ENCODE data around the gene ATP6V0C. TPM values are rescaled to one million over a fixed set of nuclear protein-coding genes. Genes with fewer than 3 reads are reported as not detected.

The ATP6V0C gene
- polyA plus RNA-seq, 1 donor from 2014 or later = 100 TPM

- no peak for TF ChIP-seq TAF1 (IDR thresholded peaks at IDR 0.05; ENCODE audit: low read depth)
- TF ChIP-seq REST (IDR thresholded peaks at IDR 0.05; ENCODE audit: borderline replicate concordance) = no peak
- TF ChIP-seq EP300 (conservative IDR thresholded peaks at IDR 0.05; ENCODE audit: poor library complexity, severe bottlenecking) = no peak
- TF ChIP-seq RAD21 (conservative IDR thresholded peaks at IDR 0.05) = no peak
- TF ChIP-seq POLR2AphosphoS5 (IDR thresholded peaks at IDR 0.05) = no peak
- no peak for TF ChIP-seq EZH2 (IDR thresholded peaks at IDR 0.05; ENCODE audit: borderline replicate concordance, insufficient read depth, low read length, poor library complexity, severe bottlenecking)
- TF ChIP-seq MXI1 (conservative IDR thresholded peaks at IDR 0.05; ENCODE audit: poor library complexity, severe bottlenecking) = no peak
- no peak for TF ChIP-seq SMC3 (conservative IDR thresholded peaks at IDR 0.05; ENCODE audit: poor library complexity)
- TF ChIP-seq CTCF (IDR thresholded peaks at IDR 0.05; ENCODE audit: poor library complexity, severe bottlenecking) = no peak
- Histone ChIP-seq H2AFZ (ENCODE audit: low read depth, low read length) (no peak overlapping the region), H3K9me2 (ENCODE audit: insufficient read depth, low read length) (no peaks in the 10 kb centered on the region), H3K4me3 (ENCODE audit: low read length) (no peak overlapping the region), H3K27ac (ENCODE audit: low read length) (no peak overlapping the region), H4K20me1 (ENCODE audit: insufficient read depth) (peaks cover 11% of the 10 kb centered on the region), H3K79me2 (replicated peaks; ENCODE audit: insufficient read depth, low read length) (peaks cover 20% of the 10 kb centered on the region), H3K27me3 (ENCODE audit: insufficient read depth, low read depth, low read length) (no peaks in the 10 kb centered on the region), H3K36me3 (ENCODE audit: insufficient read depth, low read length) (no peaks in the 10 kb centered on the region), H3K9me3 (ENCODE audit: low read length) (no peaks in the 10 kb centered on the region), H3F3A (ENCODE audit: insufficient read depth, low read length, poor library complexity, severe bottlenecking) (no peaks in the 10 kb centered on the region), H3K9ac (ENCODE audit: low read length) (no peak overlapping the region), H3K4me2 (ENCODE audit: low read length) (no peak overlapping the region)
These were observed 2.5 kb upstream of the ATP6V0C start for GRCh38 chr16:2511128-2511800.

GRCh38 chr16:2511996-2512734 is 1.6 kb upstream of the ATP6V0C start:
- H2AFZ ChIP-seq (ENCODE audit: low read depth, low read length) = no peak overlapping the region
- no peak overlapping the region for H3K9ac ChIP-seq (ENCODE audit: low read length)
- H3K4me3 ChIP-seq (ENCODE audit: low read length) = peak overlapping the region; percentile 92
- no peaks in the 10 kb centered on the region for H3K27me3 ChIP-seq (ENCODE audit: insufficient read depth, low read depth, low read length)
- no peaks in the 10 kb centered on the region for H3K9me3 ChIP-seq (ENCODE audit: low read length)
- H3K36me3 ChIP-seq (ENCODE audit: insufficient read depth, low read length) = no peaks in the 10 kb centered on the region
- TF ChIP-seq MXI1 (conservative IDR thresholded peaks at IDR 0.05; ENCODE audit: poor library complexity, severe bottlenecking) = no peak
- TF ChIP-seq EZH2 (IDR thresholded peaks at IDR 0.05; ENCODE audit: borderline replicate concordance, insufficient read depth, low read length, poor library complexity, severe bottlenecking) = no peak
- TF ChIP-seq CTCF (IDR thresholded peaks at IDR 0.05; ENCODE audit: poor library complexity, severe bottlenecking) = no peak
- TF ChIP-seq SMC3 (conservative IDR thresholded peaks at IDR 0.05; ENCODE audit: poor library complexity) = no peak
- no peak for TF ChIP-seq POLR2AphosphoS5 (IDR thresholded peaks at IDR 0.05)
- no peak for TF ChIP-seq TAF1 (IDR thresholded peaks at IDR 0.05; ENCODE audit: low read depth)
- no peaks in the 10 kb centered on the region for H3K9me2 ChIP-seq (ENCODE audit: insufficient read depth, low read length)
- peak overlapping the region; percentile 98 for H3K27ac ChIP-seq (ENCODE audit: low read length)
- no peak overlapping the region for H3K4me2 ChIP-seq (ENCODE audit: low read length)
- peaks cover 20% of the 10 kb centered on the region for H4K20me1 ChIP-seq (ENCODE audit: insufficient read depth)
- H3K79me2 ChIP-seq (replicated peaks; ENCODE audit: insufficient read depth, low read length) = peaks cover 29% of the 10 kb centered on the region
- no peaks in the 10 kb centered on the region for H3F3A ChIP-seq (ENCODE audit: insufficient read depth, low read length, poor library complexity, severe bottlenecking)

All from neural cell (in vitro differentiated cells).